BJ (cell line): ENCODE data around the gene RBBP5. TPM values are rescaled to one million over a fixed set of nuclear protein-coding genes. Genes with fewer than 3 reads are reported as not detected.

Experiments used
- CTCF ChIA-PET: fragments of 350-600 bp; formaldehyde crosslinking; extraction: SDS; loops from one replicate; lab custom pipeline; 2021; ENCODE audit warnings: antibody characterized with exemption, inconsistent platforms; lab: Yijun Ruan, JAX
- POLR2A ChIA-PET: fragments of 300-600 bp; sonication (Branson Sonifier 250); formaldehyde crosslinking; extraction: SDS; loops from one replicate; lab custom pipeline; 2021; ENCODE audit warnings: antibody characterized with exemption; lab: Charles Lee
- DNase-seq: peaks from one replicate; pipeline ENCODE4 v3.0.0-alpha.2; 2011; ENCODE audit warnings: low read depth
- H3K27me3 ChIP-seq: 2 replicates; pipeline ENCODE4 v1.6.0; 2011; ENCODE audit warnings: low read length; ENCODE audit not compliant: control insufficient read depth, insufficient read depth
- H3K36me3 ChIP-seq: 2 replicates; pipeline ENCODE4 v1.5.1; 2011; ENCODE audit warnings: low read length; ENCODE audit not compliant: control insufficient read depth, insufficient read depth
- H3K4me3 ChIP-seq: 2 replicates; pipeline ENCODE4 v1.5.1; 2011; ENCODE audit warnings: low read depth, mild to moderate bottlenecking, control low read depth, low read length
- CTCF ChIP-seq: IDR thresholded peaks from 2 replicates; pipeline ENCODE4 v1.5.1; 2011; ENCODE audit warnings: low read depth, mild to moderate bottlenecking, control low read depth, inconsistent platforms, low read length, moderate library complexity; ENCODE audit not compliant: insufficient read depth
- polyA plus RNA-seq: library from polyadenylated mRNA; depleted of rRNA; stranded (reverse); fragments of >200 nt; gene quantifications from 2 replicates; pipeline ENCODE4 v1.2.3, GENCODE V29; 2011

The RBBP5 gene
- polyA plus RNA-seq, 1 experiment: 6.4 TPM

- Histone ChIP-seq H3K27me3 (no peaks in the 10 kb centered on the region; the same call in none of the 2 replicates), H3K4me3 (no peak overlapping the region), H3K36me3 (no peaks in the 10 kb centered on the region)
- TF ChIP-seq CTCF: no peak
- CTCF ChIA-PET: interaction anchor here (2.2 to 4.2 kb wide), 3 partner anchors 50 to 257 kb away, joined by 10 to 116 read pairs (median 16); no protein-coding TSS in a partner anchor
- no peak for DNase-seq
- POLR2A ChIA-PET: no interaction called here
These were observed 57.5 kb downstream of the RBBP5 start for GRCh38 chr1:205064301-205064700.

GRCh38 chr1:205062895-205063294 lies 58.9 kb downstream of the RBBP5 start:
- DNase-seq: no peak
- TF ChIP-seq CTCF: no peak
- Histone ChIP-seq H3K4me3 (no peak overlapping the region), H3K27me3 (no peaks in the 10 kb centered on the region; the same call in none of the 2 replicates), H3K36me3 (no peaks in the 10 kb centered on the region)
- POLR2A ChIA-PET: no interaction called here
- CTCF ChIA-PET: interaction anchor here (1.0 to 4.9 kb wide), 17 partner anchors 8 to 256 kb away, joined by 3 to 116 read pairs (median 12); no protein-coding TSS in a partner anchor

GRCh38 chr1:205062319-205062718 lies 59.5 kb downstream of the RBBP5 start:
- POLR2A ChIA-PET: no interaction called here
- CTCF ChIA-PET: interaction anchor here (0.7 to 4.9 kb wide), 27 partner anchors 9 to 255 kb away, joined by 3 to 116 read pairs (median 9); no protein-coding TSS in a partner anchor
- Histone ChIP-seq H3K36me3 (no peaks in the 10 kb centered on the region), H3K4me3 (no peak overlapping the region), H3K27me3 (no peaks in the 10 kb centered on the region; the same call in none of the 2 replicates)
- DNase-seq: no peak
- no peak for TF ChIP-seq CTCF

DNA sequence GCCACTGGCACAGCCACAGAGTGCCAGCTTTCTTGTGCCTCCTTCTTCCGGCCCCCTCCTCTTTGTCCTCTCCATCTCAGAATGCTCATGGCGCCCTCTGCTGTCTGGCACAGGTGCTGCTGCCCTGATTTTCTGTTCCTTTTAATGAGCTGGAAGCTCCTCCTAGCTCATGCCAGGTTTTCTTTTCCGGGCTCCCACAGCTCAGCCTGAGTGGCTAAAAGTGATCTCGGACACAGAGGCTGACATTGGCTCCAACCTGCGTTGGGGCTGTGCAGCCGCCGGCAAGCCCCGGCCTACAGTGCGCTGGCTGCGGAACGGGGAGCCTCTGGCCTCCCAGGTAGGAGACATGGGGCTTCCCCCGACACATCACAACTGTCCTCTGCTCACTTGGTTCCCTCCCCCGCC lies 60.1 kb downstream of the RBBP5 start:
- DNase-seq: no peak
- Histone ChIP-seq H3K4me3 (no peak overlapping the region), H3K27me3 (no peaks in the 10 kb centered on the region; the same call in none of the 2 replicates), H3K36me3 (no peaks in the 10 kb centered on the region)
- CTCF ChIA-PET: interaction anchor here (0.6 to 4.9 kb wide), 49 partner anchors 9 to 383 kb away, joined by 3 to 116 read pairs (median 5); no protein-coding TSS in a partner anchor
- peak; percentile 91 for TF ChIP-seq CTCF
- POLR2A ChIA-PET: no interaction called here

DNA sequence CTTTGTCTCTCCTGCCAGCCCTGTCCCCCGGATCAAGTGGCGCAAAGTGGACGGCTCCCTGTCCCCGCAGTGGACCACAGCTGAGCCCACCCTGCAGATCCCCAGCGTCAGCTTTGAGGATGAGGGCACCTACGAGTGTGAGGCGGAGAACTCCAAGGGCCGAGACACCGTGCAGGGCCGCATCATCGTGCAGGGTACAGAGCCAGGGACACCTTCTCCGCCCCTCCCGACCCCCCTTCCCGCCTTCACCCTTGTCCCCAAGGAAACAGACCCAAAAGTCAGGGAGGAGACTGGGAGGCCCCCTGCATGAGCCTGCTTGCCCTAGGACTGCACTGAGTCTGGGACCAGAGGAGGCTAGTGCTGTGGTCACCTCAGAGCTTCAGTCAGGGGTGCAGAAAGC lies 60.6 kb downstream of the RBBP5 start:
- POLR2A ChIA-PET: no interaction called here

More for the DNA sequence above, 60.6 kb downstream of the RBBP5 start:
- no peaks in the 10 kb centered on the region for H3K36me3 ChIP-seq
- H3K27me3 ChIP-seq: no peaks in the 10 kb centered on the region; the same call in none of the 2 replicates
- CTCF ChIA-PET: interaction anchor here (0.7 to 4.9 kb wide), 45 partner anchors 9 to 254 kb away, joined by 3 to 116 read pairs (median 5); no protein-coding TSS in a partner anchor
- no peak for DNase-seq
- no peak for TF ChIP-seq CTCF
- no peak overlapping the region for H3K4me3 ChIP-seq
